Measurements from ENCODE around the gene TMEM248. TPM values are rescaled to one million over a fixed set of nuclear protein-coding genes. Genes with fewer than 3 reads are reported as not detected.
"Not testable (repeated sequence)": the region's sequence is repeated elsewhere in the genome, so short reads cannot be mapped to it uniquely, and the experiment has no call there.

TMEM248 gene
- total RNA-seq, 1 experiment from 2014 or later: 61.1 TPM

DNA sequence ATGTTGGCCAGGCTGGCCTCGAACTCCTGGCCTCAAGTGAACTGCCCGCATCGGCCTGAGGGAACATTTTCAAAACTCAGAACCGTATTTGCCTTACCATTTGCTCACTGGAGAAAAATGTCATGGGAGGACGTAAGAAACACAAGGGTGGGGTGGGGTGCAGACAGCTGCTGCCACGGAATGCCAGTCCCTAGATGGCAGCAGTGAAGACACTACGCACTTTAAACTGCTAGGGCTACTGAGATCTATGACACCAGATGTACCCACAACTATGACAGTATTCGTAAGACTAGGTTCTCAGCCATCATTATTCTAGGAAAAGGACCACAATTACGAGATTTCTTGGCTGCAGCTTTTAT lies 73.6 kb downstream of the TMEM248 start:
- Histone ChIP-seq H3K4me3 (ENCODE audit: low read length) (peak overlapping the region; percentile 85), H2AFZ (ENCODE audit: low read length) (peak overlapping the region; percentile 47; the same call in 1 of the 2 replicates), H3K79me2 (ENCODE audit: low read length) (peaks cover 40% of the 10 kb centered on the region), H3K27ac (ENCODE audit: low read length) (peak overlapping the region; percentile 54), H3K4me2 (ENCODE audit: low read length) (peak overlapping the region; percentile 81), H3K9ac (ENCODE audit: low read length) (peak overlapping the region; percentile 81)
- DNase-seq (peak; percentile 82), ATAC-seq (peak; percentile 66)
- H3K27me3 ChIP-seq (ENCODE audit: low read length); H3K4me1 ChIP-seq (ENCODE audit: insufficient read depth, low read length); H3K9me3 ChIP-seq (ENCODE audit: low read length); H3K9me2 ChIP-seq (replicated peaks; ENCODE audit: low read length); intact Hi-C loops (cut with micrococcal nuclease); H4K20me1 ChIP-seq (ENCODE audit: low read length); H3F3A ChIP-seq (ENCODE audit: low read length, unreplicated experiment); H3K36me3 ChIP-seq (ENCODE audit: low read depth, low read length); BruUV-seq (replicated peaks): not testable (repeated sequence)
- ChIA-PET POLR2A (ENCODE audit: unreplicated experiment) (interaction anchor here (0.7 kb wide), 1 partner anchor 160 kb away, joined by 6 read pairs; no protein-coding TSS in a partner anchor), CTCF (interaction anchor here (1.3 kb wide), 1 partner anchor 150 kb away, joined by 4 read pairs; no protein-coding TSS in a partner anchor)
- TF ChIP-seq, protein P1, sequence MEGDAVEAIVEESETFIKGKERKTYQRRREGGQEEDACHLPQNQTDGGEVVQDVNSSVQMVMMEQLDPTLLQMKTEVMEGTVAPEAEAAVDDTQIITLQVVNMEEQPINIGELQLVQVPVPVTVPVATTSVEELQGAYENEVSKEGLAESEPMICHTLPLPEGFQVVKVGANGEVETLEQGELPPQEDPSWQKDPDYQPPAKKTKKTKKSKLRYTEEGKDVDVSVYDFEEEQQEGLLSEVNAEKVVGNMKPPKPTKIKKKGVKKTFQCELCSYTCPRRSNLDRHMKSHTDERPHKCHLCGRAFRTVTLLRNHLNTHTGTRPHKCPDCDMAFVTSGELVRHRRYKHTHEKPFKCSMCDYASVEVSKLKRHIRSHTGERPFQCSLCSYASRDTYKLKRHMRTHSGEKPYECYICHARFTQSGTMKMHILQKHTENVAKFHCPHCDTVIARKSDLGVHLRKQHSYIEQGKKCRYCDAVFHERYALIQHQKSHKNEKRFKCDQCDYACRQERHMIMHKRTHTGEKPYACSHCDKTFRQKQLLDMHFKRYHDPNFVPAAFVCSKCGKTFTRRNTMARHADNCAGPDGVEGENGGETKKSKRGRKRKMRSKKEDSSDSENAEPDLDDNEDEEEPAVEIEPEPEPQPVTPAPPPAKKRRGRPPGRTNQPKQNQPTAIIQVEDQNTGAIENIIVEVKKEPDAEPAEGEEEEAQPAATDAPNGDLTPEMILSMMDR (conservative IDR thresholded peaks at IDR 0.05; ENCODE audit: low read depth, low read length): peak; percentile 45; the same call in 1 of the 2 replicates

DNA sequence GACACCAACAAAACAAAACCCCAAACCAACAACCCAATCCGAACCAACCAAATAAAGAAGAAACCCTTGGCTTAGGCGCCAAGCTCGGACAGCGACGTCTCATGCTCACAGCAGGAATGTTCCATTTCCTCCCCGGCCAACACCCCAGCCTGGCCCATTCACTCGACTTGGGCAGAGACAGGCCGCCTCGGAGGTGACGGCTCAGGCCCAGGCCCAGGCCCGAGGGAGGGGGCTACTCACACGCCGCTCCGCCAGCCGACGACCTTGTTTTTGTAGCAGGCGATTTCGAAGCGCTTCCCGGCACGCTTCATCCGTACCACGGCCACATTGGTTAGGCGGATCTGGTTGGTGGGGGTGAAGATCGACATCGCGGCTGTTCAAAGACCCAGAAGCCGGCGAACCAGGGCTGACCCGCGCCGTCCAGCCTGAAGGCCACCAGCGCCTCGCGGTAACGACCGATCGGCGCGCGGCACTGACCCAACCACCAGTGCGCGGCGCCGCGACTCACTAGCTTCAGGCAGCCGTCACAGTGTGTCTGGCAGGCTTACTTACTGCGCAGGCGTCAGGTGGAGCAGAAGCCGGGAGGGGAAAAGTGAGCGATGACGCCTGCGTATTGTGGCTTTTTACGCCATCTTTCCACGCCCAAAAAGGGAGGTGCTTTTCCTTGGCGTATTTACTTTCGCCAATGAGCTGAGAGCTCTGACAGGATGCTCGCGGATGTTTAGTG lies 74.2 kb downstream of the TMEM248 start, which contains the start of gene SBDS:
SBDS (minus strand) TSS at position 537 of the 727 bp plus-strand sequence; CDS start at position 368, 169 bp downstream.
- DNase-seq (peak; percentile 99), ATAC-seq (peak; percentile 56)
- TSS peak; percentile 74 for BruUV-seq (replicated peaks)
- peak within 1 kb of the TSS; percentile 85 for H3K4me3 ChIP-seq (ENCODE audit: low read length)
- H3K9ac ChIP-seq (ENCODE audit: low read length): peak within 1 kb of the TSS; percentile 81
- H3F3A ChIP-seq (ENCODE audit: low read length, unreplicated experiment); H3K36me3 ChIP-seq (ENCODE audit: low read depth, low read length); intact Hi-C loops (cut with micrococcal nuclease); H3K9me3 ChIP-seq (ENCODE audit: low read length); H3K27me3 ChIP-seq (ENCODE audit: low read length); H4K20me1 ChIP-seq (ENCODE audit: low read length); H3K4me1 ChIP-seq (ENCODE audit: insufficient read depth, low read length); H3K9me2 ChIP-seq (replicated peaks; ENCODE audit: low read length): not testable (repeated sequence)
- peaks cover 40% of the 10 kb centered on the region for H3K79me2 ChIP-seq (ENCODE audit: low read length)
- H2AFZ ChIP-seq (ENCODE audit: low read length): peak within 1 kb of the TSS; percentile 86
- ChIA-PET POLR2A (ENCODE audit: unreplicated experiment) (interaction anchor here (0.5 to 1.2 kb wide), 6 partner anchors 42 to 366 kb away, joined by 3 to 7 read pairs (median 5); partner anchors contain the start of gene KCTD7), CTCF (interaction anchor here (0.5 to 1.3 kb wide), 4 partner anchors 30 to 307 kb away, joined by 3 to 4 read pairs (median 4); no protein-coding TSS in a partner anchor)
- peak within 1 kb of the TSS; percentile 81 for H3K4me2 ChIP-seq (ENCODE audit: low read length)
- peak within 1 kb of the TSS; percentile 54 for H3K27ac ChIP-seq (ENCODE audit: low read length)

DNA sequence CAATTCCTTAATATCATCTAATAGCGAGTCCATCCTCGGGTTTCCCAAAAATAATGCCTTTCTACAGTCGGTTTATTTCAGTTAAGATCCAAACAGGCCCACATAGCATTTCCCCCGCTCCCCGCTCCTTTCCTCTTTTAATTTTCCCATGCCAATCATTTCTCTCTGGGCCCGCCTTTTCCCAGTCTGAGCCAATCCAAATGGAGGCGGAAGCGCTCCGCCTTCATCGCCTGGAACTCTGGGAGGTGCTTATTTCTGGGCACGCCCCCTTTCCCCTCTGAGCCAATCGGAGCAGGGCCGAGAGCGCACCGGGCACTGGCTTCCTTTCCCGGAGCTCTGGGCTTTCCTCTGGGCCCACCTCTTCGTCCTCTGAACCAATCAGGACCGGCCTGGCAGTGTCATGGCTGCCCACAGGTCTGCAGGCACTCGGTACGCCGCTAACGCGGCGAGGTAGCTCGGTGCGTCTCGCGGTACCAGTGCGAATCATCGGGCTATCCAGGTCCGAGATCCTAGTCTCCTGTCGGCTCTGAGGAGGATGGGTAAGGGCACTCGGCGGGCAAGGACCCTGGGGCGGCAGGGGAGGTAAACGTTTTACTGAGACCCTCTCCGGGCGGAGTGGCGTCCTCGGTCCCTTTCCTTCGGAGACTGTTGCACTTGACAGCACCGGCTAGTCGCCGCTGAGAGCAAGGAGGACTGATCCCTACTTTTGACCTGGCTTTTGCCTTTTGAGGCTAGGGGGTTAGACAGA lies 75.6 kb downstream of the TMEM248 start, which contains the start of gene TYW1:
TYW1 (plus strand) TSS at position 390 of the 748 bp plus-strand sequence; CDS start at position 536, 146 bp downstream.
- H4K20me1 ChIP-seq (ENCODE audit: low read length); H3K4me1 ChIP-seq (ENCODE audit: insufficient read depth, low read length); H3F3A ChIP-seq (ENCODE audit: low read length, unreplicated experiment); BruUV-seq (replicated peaks); H3K9me3 ChIP-seq (ENCODE audit: low read length); H3K36me3 ChIP-seq (ENCODE audit: low read depth, low read length); H3K27me3 ChIP-seq (ENCODE audit: low read length); H3K9me2 ChIP-seq (replicated peaks; ENCODE audit: low read length): not testable (repeated sequence)
- intact Hi-C loops (cut with micrococcal nuclease): loop anchor here (1.0 to 2.0 kb wide), 2 partner anchors 76 to 152 kb away; partner anchors contain the start of gene TMEM248
- Histone ChIP-seq H3K4me2 (ENCODE audit: low read length) (peak within 1 kb of the TSS; percentile 86), H3K27ac (ENCODE audit: low read length) (0 out of 2 replicates have a peak within 1 kb of the TSS, but pooled peaks have one; percentile 34), H3K9ac (ENCODE audit: low read length) (peak within 1 kb of the TSS; percentile 78), H3K4me3 (ENCODE audit: low read length) (peak within 1 kb of the TSS; percentile 74), H3K79me2 (ENCODE audit: low read length) (peaks cover 40% of the 10 kb centered on the region), H2AFZ (ENCODE audit: low read length) (peak within 1 kb of the TSS; percentile 86)
- ChIA-PET POLR2A (ENCODE audit: unreplicated experiment) (interaction anchor here (0.6 to 0.7 kb wide), 2 partner anchors 76 to 152 kb away, joined by 4 to 13 read pairs; partner anchors contain the start of gene TMEM248), CTCF (interaction anchor here (0.6 kb wide), 1 partner anchor 966 kb away, joined by 18 read pairs; no protein-coding TSS in a partner anchor)
- ATAC-seq (peak; percentile 90), DNase-seq (peak; percentile 98)

DNA sequence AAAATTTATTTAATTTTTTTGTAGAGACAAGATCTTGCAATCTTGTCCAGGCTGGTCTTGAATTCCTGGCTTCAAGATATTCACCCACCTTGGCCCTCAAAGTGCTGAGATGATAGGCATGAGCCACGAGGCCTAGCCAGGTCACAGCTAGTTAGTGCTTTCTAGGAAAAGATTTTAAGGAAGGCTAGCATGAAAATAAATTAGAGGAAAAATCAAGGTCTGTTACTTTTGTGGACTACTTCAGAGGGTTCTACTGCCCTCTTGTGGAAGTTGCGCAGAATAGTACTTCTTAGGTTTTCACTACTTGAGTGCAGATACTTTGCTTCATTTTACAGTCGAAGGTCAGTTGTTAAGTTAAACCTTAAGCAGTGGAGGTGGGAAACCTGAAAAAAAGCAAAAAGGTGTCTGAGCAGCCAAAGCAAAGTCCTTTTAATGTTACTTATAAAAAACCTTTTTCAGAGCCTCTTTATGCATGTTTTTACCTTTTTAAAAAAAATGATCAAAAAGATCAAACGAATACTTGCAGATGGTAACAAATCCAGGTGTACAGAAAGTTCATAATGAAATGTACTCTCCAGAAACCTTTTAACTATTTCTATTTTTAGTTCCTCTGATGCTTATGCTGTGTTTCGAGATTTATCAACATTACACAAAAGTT lies 79.7 kb downstream of the TMEM248 start:
- H3K4me1 ChIP-seq (ENCODE audit: insufficient read depth, low read length); H3K36me3 ChIP-seq (ENCODE audit: low read depth, low read length); H3K9me2 ChIP-seq (replicated peaks; ENCODE audit: low read length); H4K20me1 ChIP-seq (ENCODE audit: low read length); H3K9me3 ChIP-seq (ENCODE audit: low read length); H3K27ac ChIP-seq (ENCODE audit: low read length); H3K9ac ChIP-seq (ENCODE audit: low read length); H3F3A ChIP-seq (ENCODE audit: low read length, unreplicated experiment); POLR2A ChIA-PET (ENCODE audit: unreplicated experiment); ATAC-seq; H3K4me2 ChIP-seq (ENCODE audit: low read length); BruUV-seq (replicated peaks); H3K4me3 ChIP-seq (ENCODE audit: low read length); intact Hi-C loops (cut with micrococcal nuclease); CTCF ChIA-PET; H3K27me3 ChIP-seq (ENCODE audit: low read length); H2AFZ ChIP-seq (ENCODE audit: low read length): not testable (repeated sequence)
- DNase-seq: peak; percentile 37
- peaks cover 23% of the 10 kb centered on the region for H3K79me2 ChIP-seq (ENCODE audit: low read length)

DNA sequence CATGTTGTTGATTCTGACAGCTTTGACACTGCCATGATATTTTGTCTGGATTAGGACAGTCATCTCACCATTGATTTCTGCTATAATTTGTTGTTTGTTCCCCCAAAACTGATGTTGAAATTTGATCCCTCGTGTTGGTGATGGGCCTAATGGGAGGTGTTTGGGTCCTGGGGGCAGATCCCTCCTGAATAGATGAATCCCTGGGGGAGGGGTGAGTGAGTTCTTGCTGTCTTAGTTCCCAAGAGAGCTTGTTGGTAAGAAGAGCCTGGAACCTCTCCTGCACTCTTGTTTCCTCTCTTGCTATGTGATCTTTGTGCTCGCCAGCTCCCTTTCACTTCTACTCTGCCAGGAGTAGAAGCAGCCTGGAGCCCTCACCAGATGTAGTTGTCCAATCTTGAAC lies 83.1 kb downstream of the TMEM248 start:
- H3K36me3 ChIP-seq (ENCODE audit: low read depth, low read length); CTCF ChIA-PET; POLR2A ChIA-PET (ENCODE audit: unreplicated experiment); H3K9me2 ChIP-seq (replicated peaks; ENCODE audit: low read length); H3K27ac ChIP-seq (ENCODE audit: low read length); H3K27me3 ChIP-seq (ENCODE audit: low read length); H3K9me3 ChIP-seq (ENCODE audit: low read length); H4K20me1 ChIP-seq (ENCODE audit: low read length); H3K9ac ChIP-seq (ENCODE audit: low read length); BruUV-seq (replicated peaks); H3K79me2 ChIP-seq (ENCODE audit: low read length); H2AFZ ChIP-seq (ENCODE audit: low read length); H3F3A ChIP-seq (ENCODE audit: low read length, unreplicated experiment); H3K4me1 ChIP-seq (ENCODE audit: insufficient read depth, low read length); ATAC-seq; intact Hi-C loops (cut with micrococcal nuclease); DNase-seq; H3K4me3 ChIP-seq (ENCODE audit: low read length); H3K4me2 ChIP-seq (ENCODE audit: low read length): not testable (repeated sequence)
